DND-41 (cell line): Measurements from ENCODE around the gene PRRG1.
"Not testable (repeated sequence)": the region's sequence is repeated elsewhere in the genome, so short reads cannot be mapped to it uniquely, and the experiment has no call there.

Experiments used
- ATAC-seq: fragments of 200-7000 bp; cut with Tn5 transposase; 3 replicates; pipeline ENCODE4 v1.9.1; 2021; ENCODE audit warnings: low read depth; ENCODE audit not compliant: insufficient read depth
- DNase-seq: peaks from one replicate; pipeline ENCODE4 v3.0.0-alpha.2; 2020
- H2AFZ ChIP-seq: 2 replicates; pipeline ENCODE4 v1.6.0; 2012; ENCODE audit warnings: low read depth, low read length
- H3K27ac ChIP-seq: 2 replicates; pipeline ENCODE4 v1.5.1; 2012; ENCODE audit warnings: low read length, inconsistent platforms
- H3K27me3 ChIP-seq: fragments of 200-600 bp; sonication (generic); 2 replicates; pipeline ENCODE4 v1.6.0; 2012; ENCODE audit warnings: low read length, mild to moderate bottlenecking, inconsistent platforms; ENCODE audit not compliant: insufficient read depth, poor library complexity
- H3K36me3 ChIP-seq: 2 replicates; pipeline ENCODE4 v1.5.1; 2012; ENCODE audit warnings: low read length, inconsistent platforms; ENCODE audit not compliant: insufficient read depth
- H3K4me1 ChIP-seq: 2 replicates; pipeline ENCODE4 v1.5.1; 2012; ENCODE audit warnings: mild to moderate bottlenecking, low read length; ENCODE audit not compliant: insufficient read depth
- H3K4me2 ChIP-seq: 2 replicates; pipeline ENCODE4 v1.6.0; 2012; ENCODE audit warnings: mild to moderate bottlenecking, moderate library complexity, low read length, inconsistent platforms; ENCODE audit not compliant: insufficient read depth
- H3K4me3 ChIP-seq, 2 experiments: fragments of 200-600 bp in 1 of 2; shearing (Covaris generic) in 1 of 2; 2 replicates each; pipeline ENCODE4 v1.5.1; 2012 to 2016; ENCODE audit warnings: inconsistent platforms in 2 of 2, low read length in 2 of 2, mild to moderate bottlenecking in 2 of 2, low read depth in 1 of 2, moderate library complexity in 1 of 2
- H3K79me2 ChIP-seq: 2 replicates; pipeline ENCODE4 v1.6.0; 2012; ENCODE audit warnings: low read length, inconsistent platforms; ENCODE audit not compliant: insufficient read depth
- H3K9ac ChIP-seq: 2 replicates; pipeline ENCODE4 v1.6.0; 2012; ENCODE audit warnings: low read depth, mild to moderate bottlenecking, inconsistent platforms, low read length, moderate library complexity
- H3K9me3 ChIP-seq: 2 replicates; pipeline ENCODE4 v1.5.1; 2012; ENCODE audit warnings: low read length, moderate library complexity, mild to moderate bottlenecking, inconsistent platforms; ENCODE audit not compliant: insufficient read depth, severe bottlenecking
- H4K20me1 ChIP-seq: 2 replicates; pipeline ENCODE4 v1.6.0; 2012; ENCODE audit warnings: low read length; ENCODE audit not compliant: insufficient read depth
- EZH2 ChIP-seq: IDR thresholded peaks from 3 replicates; pipeline ENCODE4 v1.6.1; 2012; ENCODE audit warnings: borderline replicate concordance, low read depth, mild to moderate bottlenecking, moderate library complexity, low read length, inconsistent platforms; ENCODE audit not compliant: severe bottlenecking
- TF ChIP-seq, protein P1 (sequence below): IDR thresholded peaks from 2 replicates; pipeline ENCODE4 v1.5.1; 2012; ENCODE audit warnings: borderline replicate concordance, low read length, moderate library complexity, mild to moderate bottlenecking; ENCODE audit not compliant: poor library complexity, severe bottlenecking; ENCODE audit errors: extremely low read depth

PRRG1 gene

DNA sequence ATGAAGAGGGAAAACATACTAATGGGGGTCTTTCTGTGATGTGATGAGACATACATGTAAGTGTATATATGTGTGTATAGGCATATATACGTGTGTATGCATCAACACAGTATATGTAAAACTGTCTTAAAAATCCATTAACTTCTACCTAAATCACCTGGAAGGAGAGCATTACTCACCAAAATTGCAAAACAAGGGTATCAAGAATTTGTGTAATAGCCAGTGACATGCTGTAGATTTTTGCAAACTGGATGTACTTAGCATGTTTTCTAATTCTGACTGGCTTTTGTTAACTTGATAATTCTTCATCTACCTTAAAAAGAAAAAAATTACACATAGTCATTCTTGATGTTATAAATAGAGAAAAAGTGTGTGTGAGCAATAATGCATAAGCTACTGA lies 104.7 kb downstream of the PRRG1 start:
- no peak for ATAC-seq
- Histone ChIP-seq H3K4me3 (no peak overlapping the region), H3K27me3 (no peaks in the 10 kb centered on the region), H3K4me1 (no peaks in the 10 kb centered on the region), H2AFZ (no peak overlapping the region), H3K9ac (no peak overlapping the region), H3K36me3 (no peaks in the 10 kb centered on the region), H3K9me3 (no peaks in the 10 kb centered on the region), H3K27ac (no peak overlapping the region), H3K4me2 (no peak overlapping the region), H4K20me1 (no peaks in the 10 kb centered on the region), H3K79me2 (no peaks in the 10 kb centered on the region)
- DNase-seq, result no peak
- TF ChIP-seq, protein P1, sequence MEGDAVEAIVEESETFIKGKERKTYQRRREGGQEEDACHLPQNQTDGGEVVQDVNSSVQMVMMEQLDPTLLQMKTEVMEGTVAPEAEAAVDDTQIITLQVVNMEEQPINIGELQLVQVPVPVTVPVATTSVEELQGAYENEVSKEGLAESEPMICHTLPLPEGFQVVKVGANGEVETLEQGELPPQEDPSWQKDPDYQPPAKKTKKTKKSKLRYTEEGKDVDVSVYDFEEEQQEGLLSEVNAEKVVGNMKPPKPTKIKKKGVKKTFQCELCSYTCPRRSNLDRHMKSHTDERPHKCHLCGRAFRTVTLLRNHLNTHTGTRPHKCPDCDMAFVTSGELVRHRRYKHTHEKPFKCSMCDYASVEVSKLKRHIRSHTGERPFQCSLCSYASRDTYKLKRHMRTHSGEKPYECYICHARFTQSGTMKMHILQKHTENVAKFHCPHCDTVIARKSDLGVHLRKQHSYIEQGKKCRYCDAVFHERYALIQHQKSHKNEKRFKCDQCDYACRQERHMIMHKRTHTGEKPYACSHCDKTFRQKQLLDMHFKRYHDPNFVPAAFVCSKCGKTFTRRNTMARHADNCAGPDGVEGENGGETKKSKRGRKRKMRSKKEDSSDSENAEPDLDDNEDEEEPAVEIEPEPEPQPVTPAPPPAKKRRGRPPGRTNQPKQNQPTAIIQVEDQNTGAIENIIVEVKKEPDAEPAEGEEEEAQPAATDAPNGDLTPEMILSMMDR, result no peak
- TF ChIP-seq EZH2, result no peak

DNA sequence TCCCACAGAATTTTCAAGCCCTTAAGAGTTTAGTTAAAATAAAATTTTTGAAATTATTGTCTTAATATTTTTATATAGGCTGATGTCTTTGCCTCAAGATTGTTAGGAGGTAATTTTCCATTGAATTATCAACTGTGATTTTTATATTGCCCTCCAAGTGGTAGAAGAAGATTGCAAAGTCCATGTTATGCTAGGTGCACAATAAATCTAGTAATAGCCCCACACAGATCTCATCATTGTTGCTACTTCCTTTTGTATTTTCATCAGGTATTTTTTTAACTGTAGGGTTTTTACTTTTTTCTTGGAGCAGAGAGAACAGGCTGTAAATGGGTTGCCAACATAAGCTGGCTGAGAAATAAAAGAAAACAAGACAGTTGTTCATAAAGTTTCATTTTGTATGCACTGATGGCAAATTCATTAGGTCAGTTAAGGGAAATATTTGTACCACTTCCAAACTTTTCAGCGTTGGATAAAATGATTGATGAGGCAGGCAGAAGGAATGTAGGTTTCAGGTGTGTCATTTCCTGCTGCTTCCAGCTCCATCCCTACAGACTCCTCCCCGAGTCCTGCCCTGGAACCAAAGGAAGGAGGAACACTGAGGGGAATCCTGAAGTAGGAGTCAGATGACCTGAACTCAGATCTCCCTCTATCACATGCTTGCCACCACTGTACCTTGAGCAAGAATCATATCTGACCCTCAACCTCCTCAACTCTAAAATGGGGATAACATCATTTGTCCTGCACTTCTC lies 105.5 kb downstream of the PRRG1 start:
- no peaks in the 10 kb centered on the region for H3K79me2 ChIP-seq
- H3K36me3 ChIP-seq, result no peaks in the 10 kb centered on the region
- H3K9me3 ChIP-seq, result no peaks in the 10 kb centered on the region
- H3K4me2 ChIP-seq, result no peak overlapping the region
- H3K27ac ChIP-seq, result no peak overlapping the region
- DNase-seq, result no peak
- H3K9ac ChIP-seq, result no peak overlapping the region
- no peaks in the 10 kb centered on the region for H3K27me3 ChIP-seq
- no peak overlapping the region for H3K4me3 ChIP-seq
- H4K20me1 ChIP-seq, result no peaks in the 10 kb centered on the region
- TF ChIP-seq, protein P1, result no peak
- no peak for TF ChIP-seq EZH2
- no peak for ATAC-seq
- no peaks in the 10 kb centered on the region for H3K4me1 ChIP-seq
- no peak overlapping the region for H2AFZ ChIP-seq

DNA sequence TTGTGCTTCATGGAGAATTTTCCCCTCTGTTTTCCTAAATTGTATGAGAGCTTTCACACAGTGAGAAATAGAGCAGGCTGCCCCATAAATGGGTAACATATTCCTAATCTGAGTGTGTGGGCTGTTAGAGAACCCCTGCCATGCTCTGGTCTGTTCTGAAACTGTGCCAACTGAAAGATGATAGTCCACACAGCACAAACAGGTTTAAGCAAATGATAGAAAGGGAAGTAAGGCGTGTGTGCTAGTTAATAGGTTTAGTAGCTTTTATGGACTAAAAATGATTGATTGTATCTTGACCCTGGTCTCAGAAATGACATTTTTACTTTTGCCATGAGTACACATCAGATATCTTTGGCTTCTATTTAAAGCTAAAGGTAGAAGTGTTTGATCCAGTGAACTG lies 106.2 kb downstream of the PRRG1 start:
- Histone ChIP-seq H2AFZ (no peak overlapping the region), H3K4me2 (no peak overlapping the region), H3K9me3 (no peaks in the 10 kb centered on the region), H3K4me3 (no peak overlapping the region), H4K20me1 (no peaks in the 10 kb centered on the region), H3K79me2 (no peaks in the 10 kb centered on the region), H3K27ac (no peak overlapping the region), H3K27me3 (no peaks in the 10 kb centered on the region), H3K36me3 (no peaks in the 10 kb centered on the region), H3K4me1 (no peaks in the 10 kb centered on the region), H3K9ac (no peak overlapping the region)
- no peak for ATAC-seq
- DNase-seq, result no peak
- TF ChIP-seq, protein P1, result no peak
- no peak for TF ChIP-seq EZH2

DNA sequence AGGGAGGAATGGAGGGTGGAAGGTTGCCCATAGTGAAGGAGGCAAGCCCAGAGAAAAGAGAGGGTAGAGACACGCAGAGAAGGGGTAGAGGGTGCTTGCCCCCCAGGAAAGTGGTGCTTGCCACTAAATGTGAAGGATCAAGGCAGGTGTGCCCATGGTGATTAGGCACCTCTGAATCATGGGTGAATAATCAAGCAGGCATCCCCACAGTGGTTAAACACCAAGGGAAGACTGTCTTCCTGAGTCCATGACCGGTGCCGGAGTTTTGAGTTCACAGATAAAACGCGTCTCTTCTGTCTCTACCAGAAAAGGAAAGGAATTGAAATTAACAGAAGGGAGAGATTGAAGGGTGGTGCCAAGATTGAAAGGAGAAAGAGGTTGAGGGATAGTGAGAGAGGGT lies 111.1 kb downstream of the PRRG1 start:
- ATAC-seq, DNase-seq, H3K27me3 ChIP-seq, H3K4me3 ChIP-seq, H3K27ac ChIP-seq, H3K9ac ChIP-seq, H2AFZ ChIP-seq, H3K4me2 ChIP-seq, H3K9me3 ChIP-seq, H4K20me1 ChIP-seq, H3K79me2 ChIP-seq, H3K4me1 ChIP-seq, H3K36me3 ChIP-seq: not testable (repeated sequence)
